Spleen (tissue), 11 donors: Measurements from ENCODE around the gene ZNF69. TPM values are rescaled to one million over a fixed set of nuclear protein-coding genes. Genes with fewer than 3 reads are reported as not detected.
A peak's percentile ranks its signal among the peaks of the same experiment; 100 is the strongest.
"Not testable (repeated sequence)": the region's sequence is repeated elsewhere in the genome, so short reads cannot be mapped to it uniquely, and the experiment has no call there.

Source experiments
- DNase-seq: peaks from one replicate; pipeline ENCODE4 v3.0.0-alpha.2; 2020
- H3K27ac ChIP-seq, 8 donors: fragments of 200-600 bp; sonication (generic) in 7 of 8; 1 replicate in 4 of 8; 2 replicates in 4 of 8; pipeline versions ENCODE4 v1.5.0 to v1.8.0; 2016 to 2021; ENCODE audit warnings: inconsistent platforms in 4 of 8, mild to moderate bottlenecking in 4 of 8, moderate library complexity in 1 of 8
- H3K27me3 ChIP-seq, 7 donors: fragments of 200-600 bp; sonication (generic) in 6 of 7; replicated peaks in 1 of 7; 1 replicate in 4 of 7; 2 replicates in 3 of 7; pipeline versions ENCODE4 v1.5.0 to v1.8.0; 2016 to 2021; ENCODE audit warnings: inconsistent platforms in 3 of 7, mild to moderate bottlenecking in 1 of 7
- H3K36me3 ChIP-seq, 6 donors: fragments of 200-600 bp; sonication (generic) in 5 of 6; 1 replicate in 4 of 6; 2 replicates in 2 of 6; pipeline versions ENCODE4 v1.5.0 to v1.8.0; 2016 to 2021; ENCODE audit warnings: inconsistent platforms in 2 of 6
- H3K4me1 ChIP-seq, 6 donors: fragments of 200-600 bp; sonication (generic) in 5 of 6; 1 replicate in 3 of 6; 2 replicates in 3 of 6; pipeline versions ENCODE4 v1.5.0 to v1.8.0; 2016 to 2021; ENCODE audit warnings: inconsistent platforms in 3 of 6
- H3K4me3 ChIP-seq, 8 donors: fragments of 200-600 bp; sonication (generic) in 7 of 8; 1 replicate in 4 of 8; 2 replicates in 4 of 8; pipeline versions ENCODE4 v1.5.0 to v1.8.0; 2016 to 2021; ENCODE audit warnings: inconsistent platforms in 4 of 8, mild to moderate bottlenecking in 4 of 8, moderate library complexity in 2 of 8
- H3K9me3 ChIP-seq, 8 donors: fragments of 200-600 bp; sonication (generic) in 7 of 8; 1 replicate in 4 of 8; 2 replicates in 4 of 8; pipeline versions ENCODE4 v1.5.0 to v1.8.0; 2016 to 2021; ENCODE audit warnings: inconsistent platforms in 4 of 8
- POLR2A ChIP-seq, 3 donors: fragments of 450-650 bp; IDR thresholded peaks; one replicate each; pipeline ENCODE4 v1.5.1; 2017; ENCODE audit warnings: antibody characterized with exemption in 3 of 3, mild to moderate bottlenecking in 1 of 3
- POLR2AphosphoS5 ChIP-seq, 3 donors: sonication (generic); formaldehyde crosslinking; IDR thresholded peaks; one replicate each; pipeline ENCODE4 v1.5.1; 2017; ENCODE audit warnings: antibody characterized with exemption in 3 of 3
- WGBS, 5 donors: extraction: QIAGEN DNeasy Blood & Tissue Kit in 3 of 5; methylation state at CpG; one replicate each; pipeline versions ENCODE4 v1.1.5 to v1.1.7; 2013 to 2018; 5-methylcytosine and 5-hydroxymethylcytosine counted together
- intact Hi-C: fragments of 100-400 bp; cut with DNase I; formaldehyde crosslinking; loops from one replicate; pipeline ENCODE4 v1.15.0; 2023; ENCODE audit warnings: low total_unique reads
- polyA plus RNA-seq, 3 donors: library from polyadenylated mRNA; stranded (reverse); fragments of 200-250 nt; gene quantifications; one replicate each; pipeline ENCODE4 v1.2.1, GENCODE V29; 2013
- total RNA-seq, 7 donors: library from RNA; depleted of rRNA in 3 of 7; stranded (reverse); fragments of >200 nt in 3 of 7; fragmentation: NEBNext Ultra II Directional in 4 of 7; extraction: Animal tissue kit (Norgen Biotek cat#: 25700) in 4 of 7; gene quantifications; one replicate each; pipeline versions ENCODE4 v1.1.0 to v1.2.1, GENCODE V29; 2016 to 2021
- TF ChIP-seq, protein P1 (sequence below), 11 experiments: fragments of 200-600 bp in 7 of 11; fragments of 450-650 bp in 4 of 11; sonication (generic) in 4 of 11; IDR thresholded peaks in 8 of 11; conservative IDR thresholded peaks in 3 of 11; 1 replicate in 7 of 11; 2 replicates in 4 of 11; pipeline versions ENCODE4 v1.4.0 to v1.8.0; 2016 to 2021; ENCODE audit warnings: antibody characterized with exemption in 11 of 11, inconsistent platforms in 4 of 11, mild to moderate bottlenecking in 1 of 11
- donor health status: healthy with polysubstance abuse.
- donor health status: DM: no; HTN: no; CAD: no; lungs with moderate emphysema.
- donor health status: DM: no; HTN: no; CAD: no.
- donor health status: Bipolar disorder and iron deficiency.
- donor health status: healthy.
- donor health status: DM: no; HTN: no; CAD: no.
- donor health status: DM: yes; HTN: yes; CAD: no.

ZNF69 gene
- total and polyA plus RNA-seq, 10 donors = 1.8 to 11.0 (median 4.6) TPM

DNA sequence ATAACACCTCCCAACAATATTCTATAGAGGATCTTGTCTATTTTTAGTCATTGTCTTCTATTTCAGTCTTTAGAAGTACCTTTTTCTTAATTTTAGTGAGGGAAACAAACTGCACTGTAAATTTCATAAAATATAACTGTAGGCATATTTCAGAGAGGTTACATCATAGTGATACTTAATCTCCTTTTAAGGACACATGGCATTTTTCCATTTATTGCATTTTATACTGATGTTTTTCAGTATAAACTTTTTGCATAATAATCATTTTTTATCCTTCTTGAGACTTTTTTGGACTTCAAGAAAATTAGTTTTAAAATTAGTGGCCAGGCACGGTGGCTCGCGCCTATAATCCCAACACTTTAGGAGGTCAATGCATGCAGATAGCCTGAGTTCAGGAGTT, 43.9 kb downstream of the ZNF69 start:
- H3K27ac ChIP-seq = no peak overlapping the region
- TF ChIP-seq, protein P1, sequence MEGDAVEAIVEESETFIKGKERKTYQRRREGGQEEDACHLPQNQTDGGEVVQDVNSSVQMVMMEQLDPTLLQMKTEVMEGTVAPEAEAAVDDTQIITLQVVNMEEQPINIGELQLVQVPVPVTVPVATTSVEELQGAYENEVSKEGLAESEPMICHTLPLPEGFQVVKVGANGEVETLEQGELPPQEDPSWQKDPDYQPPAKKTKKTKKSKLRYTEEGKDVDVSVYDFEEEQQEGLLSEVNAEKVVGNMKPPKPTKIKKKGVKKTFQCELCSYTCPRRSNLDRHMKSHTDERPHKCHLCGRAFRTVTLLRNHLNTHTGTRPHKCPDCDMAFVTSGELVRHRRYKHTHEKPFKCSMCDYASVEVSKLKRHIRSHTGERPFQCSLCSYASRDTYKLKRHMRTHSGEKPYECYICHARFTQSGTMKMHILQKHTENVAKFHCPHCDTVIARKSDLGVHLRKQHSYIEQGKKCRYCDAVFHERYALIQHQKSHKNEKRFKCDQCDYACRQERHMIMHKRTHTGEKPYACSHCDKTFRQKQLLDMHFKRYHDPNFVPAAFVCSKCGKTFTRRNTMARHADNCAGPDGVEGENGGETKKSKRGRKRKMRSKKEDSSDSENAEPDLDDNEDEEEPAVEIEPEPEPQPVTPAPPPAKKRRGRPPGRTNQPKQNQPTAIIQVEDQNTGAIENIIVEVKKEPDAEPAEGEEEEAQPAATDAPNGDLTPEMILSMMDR (IDR thresholded peaks at IDR 0.05 in 8 of 11, conservative IDR thresholded peaks at IDR 0.05 in 3 of 11) = no peak
- TF ChIP-seq POLR2A (IDR thresholded peaks at IDR 0.05) (no peak), POLR2AphosphoS5 (IDR thresholded peaks at IDR 0.05) (no peak)
- DNase-seq = no peak
- peaks cover 0 to 57% (median 2%) of the 10 kb centered on the region in 6 donors for H3K36me3 ChIP-seq
- peaks cover 0 to 51% (median 27%) of the 10 kb centered on the region in 6 donors for H3K4me1 ChIP-seq
- H3K9me3 ChIP-seq = peaks cover 0 to 41% (median 34%) of the 10 kb centered on the region in 8 donors
- H3K4me3 ChIP-seq = no peak overlapping the region
- no peaks in the 10 kb centered on the region for H3K27me3 ChIP-seq
- intact Hi-C loops = no loop called here
- WGBS, 5 donors = 94 to 99% (median 97%) methylated on average over 3 of the region's 3 CpGs

DNA sequence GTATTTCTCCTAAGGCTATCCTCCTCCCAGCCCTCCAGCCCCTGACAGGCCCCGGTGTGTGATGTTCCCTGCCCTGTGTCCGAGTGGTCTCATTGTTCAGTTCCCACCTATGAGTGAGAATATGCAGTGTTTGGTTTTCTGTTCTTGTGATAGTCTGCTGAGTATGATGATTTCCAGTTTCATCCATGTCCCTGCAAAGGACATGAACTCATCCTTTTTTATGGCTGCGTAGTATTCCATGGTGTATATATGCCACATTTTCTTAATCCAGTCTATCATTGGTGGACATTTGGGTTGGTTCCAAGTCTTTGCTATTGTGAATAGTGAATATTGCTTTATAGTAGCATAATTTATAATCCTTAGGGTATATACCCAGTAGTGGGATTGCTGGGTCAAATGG, 48.2 kb downstream of the ZNF69 start:
- 93 to 100% (median 98%) methylated on average over 3 of the region's 3 CpGs for WGBS, 5 donors
- Histone ChIP-seq H3K9me3 (peaks cover 8 to 83% (median 73%) of the 10 kb centered on the region in 8 donors), H3K36me3 (peaks cover 5 to 70% (median 18%) of the 10 kb centered on the region in 6 donors), H3K4me1 (peaks cover 0 to 16% (median 10%) of the 10 kb centered on the region in 6 donors)
- H3K4me3 ChIP-seq, H3K27me3 ChIP-seq, intact Hi-C loops, H3K27ac ChIP-seq, DNase-seq: not testable (repeated sequence)

- DNase-seq, intact Hi-C loops, H3K27ac ChIP-seq, H3K4me3 ChIP-seq, H3K27me3 ChIP-seq, H3K4me1 ChIP-seq: not testable (repeated sequence)
- Histone ChIP-seq H3K9me3 (peaks cover 28 to 99% (median 94%) of the 10 kb centered on the region in 8 donors), H3K36me3 (peaks cover 13 to 81% (median 39%) of the 10 kb centered on the region in 6 donors)
- WGBS, 5 donors = 95 to 100% (median 97%) methylated on average over 3 of the region's 3 CpGs
Measured at GRCh38 chr19:11938383-11938782, 50.8 kb downstream of the ZNF69 start.

GRCh38 chr19:11941361-11941887, 53.8 kb downstream of the ZNF69 start:
- Histone ChIP-seq H3K4me3 (peak overlapping the region in 1 of 8 donors; percentile 21), H3K9me3 (peaks cover 44 to 99% (median 97%) of the 10 kb centered on the region in 8 donors), H3K36me3 (peaks cover 21 to 88% (median 68%) of the 10 kb centered on the region in 6 donors)
- H3K4me1 ChIP-seq, H3K27me3 ChIP-seq, DNase-seq, intact Hi-C loops, H3K27ac ChIP-seq: not testable (repeated sequence)
- peak in 1 of 3 donors; percentile 15 for TF ChIP-seq POLR2AphosphoS5 (IDR thresholded peaks at IDR 0.05)
- 95 to 100% (median 98%) methylated on average over 4 to 29 of the region's 29 CpGs for WGBS, 5 donors

DNA sequence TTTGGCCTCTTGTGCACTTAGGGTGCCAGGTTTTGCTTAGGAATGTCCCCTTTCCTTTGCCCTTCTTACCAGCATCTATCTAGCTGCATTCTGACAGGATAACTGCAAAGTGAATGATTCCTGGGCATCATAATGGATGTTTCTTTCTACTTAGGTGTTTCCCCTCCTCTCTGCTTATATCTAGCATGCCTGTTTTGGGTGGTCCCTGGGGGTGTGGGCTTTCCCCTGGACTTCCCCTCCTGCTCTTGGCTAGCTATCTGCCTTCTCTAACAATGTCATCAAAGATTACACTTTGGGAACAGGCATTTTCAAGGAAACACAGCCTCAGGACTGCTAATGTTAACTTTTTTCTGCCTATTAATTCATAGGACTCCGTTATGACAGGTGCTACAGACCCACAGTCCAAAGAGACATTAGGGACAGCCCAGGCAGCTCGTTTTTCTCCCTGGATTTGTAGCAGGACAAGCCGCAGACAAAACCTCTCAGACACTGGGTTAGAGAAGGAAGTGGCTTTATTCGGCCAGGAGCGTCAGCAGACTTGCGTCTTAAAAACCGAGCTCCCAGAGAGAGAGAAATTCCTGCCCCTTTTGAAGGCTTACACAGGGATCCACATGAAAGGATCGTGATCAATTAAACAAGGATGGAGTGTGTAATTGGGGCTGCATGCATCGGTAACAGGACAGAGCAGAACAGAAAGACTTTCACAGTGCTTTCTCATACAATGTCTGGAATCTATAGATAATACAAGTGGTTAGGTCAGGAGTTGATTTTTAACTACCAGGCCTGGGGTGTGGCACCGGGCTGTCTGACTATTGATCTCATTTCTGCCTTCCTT, 54.6 kb downstream of the ZNF69 start:
- Histone ChIP-seq H3K27me3 (no peaks in the 10 kb centered on the region), H3K4me3 (peak overlapping the region in 1 of 8 donors; percentile 21), H3K36me3 (peaks cover 25 to 92% (median 76%) of the 10 kb centered on the region in 6 donors), H3K27ac (no peak overlapping the region), H3K9me3 (peaks cover 51 to 100% (median 97%) of the 10 kb centered on the region in 8 donors), H3K4me1 (no peaks in the 10 kb centered on the region)
- no peak for TF ChIP-seq POLR2AphosphoS5 (IDR thresholded peaks at IDR 0.05)
- TF ChIP-seq, protein P1 (IDR thresholded peaks at IDR 0.05 in 8 of 11, conservative IDR thresholded peaks at IDR 0.05 in 3 of 11) = no peak
- TF ChIP-seq POLR2A (IDR thresholded peaks at IDR 0.05) = no peak
- no peak for DNase-seq
- intact Hi-C loops = no loop called here
- 93 to 98% (median 97%) methylated on average over 10 of the region's 10 CpGs for WGBS, 5 donors
